ENCODE data around the gene CD53. TPM values are rescaled to one million over a fixed set of nuclear protein-coding genes. Genes with fewer than 3 reads are reported as not detected.

CD53 gene
- total RNA-seq, 4 donors from 2014 or later, result 12.0 to 45.0 (median 22.5) TPM

- WGBS, 2 donors, result 49 to 59% methylated on average over 2 of the region's 2 CpGs
- TF ChIP-seq POLR2A (IDR thresholded peaks at IDR 0.05), result no peak
- TF ChIP-seq CTCF (IDR thresholded peaks at IDR 0.05), result no peak
- TF ChIP-seq EP300 (IDR thresholded peaks at IDR 0.05), result no peak
Observed at GRCh38 chr1:110880708-110881374, 7.9 kb downstream of the CD53 start.

DNA sequence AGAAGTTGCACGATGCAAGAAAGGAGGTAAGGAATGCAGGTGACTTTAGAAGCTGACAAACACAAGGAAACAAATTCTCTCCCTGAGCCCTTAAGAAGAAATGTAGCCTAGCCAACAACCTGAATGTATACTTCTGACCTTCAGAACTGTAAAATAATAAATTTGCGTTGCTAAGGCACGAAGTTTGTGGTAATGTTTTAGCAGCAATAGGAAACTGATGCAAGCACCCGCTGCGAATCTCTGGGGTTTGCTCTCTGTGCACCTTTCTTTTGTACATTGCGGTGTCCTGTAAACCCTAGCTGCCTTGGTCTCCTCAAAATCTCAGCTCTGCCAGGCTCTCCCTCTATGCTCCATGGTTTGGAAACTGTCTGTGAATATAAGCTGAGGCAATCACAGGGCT is 15.1 kb downstream of the CD53 start:
- H3K4me3 ChIP-seq, result no peak overlapping the region
- no peaks in the 10 kb centered on the region for H3K4me1 ChIP-seq
- H3K27ac ChIP-seq, result no peak overlapping the region
- TF ChIP-seq CTCF (IDR thresholded peaks at IDR 0.05) (no peak), EP300 (IDR thresholded peaks at IDR 0.05) (no peak), POLR2A (IDR thresholded peaks at IDR 0.05) (no peak)
- no peak for DNase-seq (ENCODE audit: low spot score in 2 of 2)
- 80 to 89% methylated on average over 6 of the region's 6 CpGs for WGBS, 2 donors
- H3K9me3 ChIP-seq, result peaks cover 0 to 6% (median 0%) of the 10 kb centered on the region in 4 donors
- H3K36me3 ChIP-seq, result no peaks in the 10 kb centered on the region
- H3K27me3 ChIP-seq, result no peaks in the 10 kb centered on the region

More at GRCh38 chr1:110880708-110881374, 7.9 kb downstream of the CD53 start:
- Histone ChIP-seq H3K4me3 (no peak overlapping the region), H3K4me1 (peaks cover 0 to 7% (median 0%) of the 10 kb centered on the region in 4 donors), H3K36me3 (no peaks in the 10 kb centered on the region), H3K9me3 (no peaks in the 10 kb centered on the region), H3K27ac (peak overlapping the region in 1 of 4 donors; percentile 20), H3K27me3 (no peaks in the 10 kb centered on the region)
- DNase-seq (ENCODE audit: low spot score in 2 of 2), result no peak

DNA sequence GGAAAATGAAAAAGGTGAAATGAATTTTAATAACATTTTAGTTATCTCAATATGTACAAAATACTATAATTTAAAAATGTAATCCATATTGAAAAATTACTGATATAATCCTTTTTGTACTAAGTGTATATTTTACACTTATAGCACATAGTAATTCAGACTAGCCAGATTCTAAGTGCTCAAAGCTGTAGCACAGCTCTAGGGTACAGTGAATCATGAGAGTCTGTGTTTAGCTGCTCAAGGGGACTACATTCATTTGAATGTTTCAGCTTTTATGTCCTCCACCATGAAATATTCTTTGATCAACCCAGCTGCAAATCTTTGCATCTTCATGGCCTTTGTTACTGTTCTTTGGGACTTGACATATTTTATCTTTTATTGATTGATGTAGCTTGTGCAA is 15.7 kb downstream of the CD53 start:
- no peak for DNase-seq (ENCODE audit: low spot score in 2 of 2)
- Histone ChIP-seq H3K36me3 (no peaks in the 10 kb centered on the region), H3K27ac (no peak overlapping the region), H3K27me3 (no peaks in the 10 kb centered on the region), H3K9me3 (peaks cover 0 to 6% (median 0%) of the 10 kb centered on the region in 4 donors), H3K4me1 (no peaks in the 10 kb centered on the region), H3K4me3 (no peak overlapping the region)
- TF ChIP-seq EP300 (IDR thresholded peaks at IDR 0.05) (no peak), POLR2A (IDR thresholded peaks at IDR 0.05) (no peak), CTCF (IDR thresholded peaks at IDR 0.05) (no peak)

GRCh38 chr1:110890474-110891196 is 17.7 kb downstream of the CD53 start:
- no peak for DNase-seq (ENCODE audit: low spot score in 2 of 2)
- TF ChIP-seq CTCF (IDR thresholded peaks at IDR 0.05) (no peak), EP300 (IDR thresholded peaks at IDR 0.05) (no peak), POLR2A (IDR thresholded peaks at IDR 0.05) (no peak)
- no peak overlapping the region for H3K27ac ChIP-seq
- no peaks in the 10 kb centered on the region for H3K36me3 ChIP-seq
- no peaks in the 10 kb centered on the region for H3K4me1 ChIP-seq
- H3K27me3 ChIP-seq, result no peaks in the 10 kb centered on the region
- no peak overlapping the region for H3K4me3 ChIP-seq
- peaks cover 0 to 6% (median 0%) of the 10 kb centered on the region in 4 donors for H3K9me3 ChIP-seq
- WGBS, 2 donors, result 64 to 65% methylated on average over 3 of the region's 3 CpGs

DNA sequence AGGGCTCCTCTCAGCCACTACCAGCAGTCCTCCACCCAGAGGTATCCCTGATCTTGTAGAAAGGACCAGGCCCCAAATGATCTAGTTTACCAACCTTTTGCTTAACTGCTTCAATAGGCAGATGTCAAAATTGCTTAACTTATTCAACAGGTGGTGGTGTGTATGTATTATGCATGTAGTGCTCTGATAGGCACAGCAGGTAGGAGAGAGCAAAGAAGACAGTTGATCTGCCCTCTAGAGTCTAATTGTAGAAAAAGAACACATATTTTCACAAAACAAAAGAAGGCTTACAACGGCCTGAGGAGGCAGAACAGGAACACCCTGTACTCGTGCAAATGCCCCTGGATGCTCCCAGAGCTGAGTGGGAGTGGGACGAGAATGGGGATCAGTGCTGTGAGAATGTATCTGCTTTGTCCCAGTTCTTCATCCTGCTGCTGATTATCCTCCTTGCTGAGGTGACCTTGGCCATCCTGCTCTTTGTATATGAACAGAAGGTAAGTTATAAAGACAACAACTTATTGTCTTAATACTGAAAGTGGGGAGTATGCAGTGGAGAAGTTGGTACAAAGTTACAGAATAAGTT is 21.1 kb downstream of the CD53 start:
- WGBS, 2 donors, result 26 to 38% methylated on average over 3 of the region's 3 CpGs
- H3K9me3 ChIP-seq, result no peaks in the 10 kb centered on the region
- no peak for TF ChIP-seq POLR2A (IDR thresholded peaks at IDR 0.05)
- H3K4me3 ChIP-seq, result no peak overlapping the region
- no peak for DNase-seq (ENCODE audit: low spot score in 2 of 2)
- no peaks in the 10 kb centered on the region for H3K4me1 ChIP-seq
- H3K36me3 ChIP-seq, result no peaks in the 10 kb centered on the region
- no peak overlapping the region for H3K27ac ChIP-seq
- H3K27me3 ChIP-seq, result no peaks in the 10 kb centered on the region

Measured in tibial nerve (tissue), 4 donors.